HL-60 (cell line): ENCODE results near the gene AGRN.

ENCODE experiments used
- DNase-seq, 2 experiments: peaks; one replicate each; pipeline ENCODE4 v3.0.0-alpha.2; 2010 to 2020; ENCODE audit warnings: low read depth in 1 of 2, low spot score in 1 of 2
- H3K27ac ChIP-seq: fragments of 250-450 bp; sonication (Bioruptor Pico); replicated peaks from 2 replicates; pipeline ENCODE4 v1.5.1; 2020; ENCODE audit warnings: mild to moderate bottlenecking, moderate library complexity
- H3K27me3 ChIP-seq: fragments of 250-450 bp; sonication (Bioruptor Pico); 2 replicates; pipeline ENCODE4 v1.5.1; 2021; ENCODE audit warnings: mild to moderate bottlenecking, moderate library complexity; ENCODE audit not compliant: insufficient read depth, poor library complexity, severe bottlenecking
- H3K4me3 ChIP-seq: replicated peaks from 2 replicates; pipeline ENCODE4 v1.5.1; 2011; ENCODE audit warnings: mild to moderate bottlenecking, control low read depth, low read length; ENCODE audit not compliant: insufficient read depth
- GABPA ChIP-seq: IDR thresholded peaks from 2 replicates; pipeline ENCODE4 v1.6.1; 2012; ENCODE audit warnings: low read depth
- POLR2AphosphoS5 ChIP-seq: IDR thresholded peaks from 2 replicates; pipeline ENCODE4 v1.6.1; 2012; ENCODE audit warnings: low read depth
- REST ChIP-seq: IDR thresholded peaks from 2 replicates; pipeline ENCODE4 v1.6.1; 2012; ENCODE audit warnings: low read depth; ENCODE audit not compliant: insufficient replicate concordance
- SPI1 ChIP-seq: IDR thresholded peaks from 2 replicates; pipeline ENCODE4 v1.6.1; 2012; ENCODE audit warnings: low read depth, mild to moderate bottlenecking, borderline replicate concordance
- TF ChIP-seq, protein P1 (sequence below): IDR thresholded peaks from one replicate; pipeline ENCODE4 v1.5.1; 2011; ENCODE audit warnings: low read length, control low read depth, inconsistent platforms; ENCODE audit not compliant: insufficient read depth

The AGRN gene

GRCh38 chr1:1067284-1067859 lies 47.5 kb downstream of the AGRN start:
- Histone ChIP-seq H3K27me3 (peaks cover 22% of the 10 kb centered on the region), H3K27ac (no peak overlapping the region), H3K4me3 (no peak overlapping the region)
- no peak for DNase-seq
- TF ChIP-seq, protein P1, sequence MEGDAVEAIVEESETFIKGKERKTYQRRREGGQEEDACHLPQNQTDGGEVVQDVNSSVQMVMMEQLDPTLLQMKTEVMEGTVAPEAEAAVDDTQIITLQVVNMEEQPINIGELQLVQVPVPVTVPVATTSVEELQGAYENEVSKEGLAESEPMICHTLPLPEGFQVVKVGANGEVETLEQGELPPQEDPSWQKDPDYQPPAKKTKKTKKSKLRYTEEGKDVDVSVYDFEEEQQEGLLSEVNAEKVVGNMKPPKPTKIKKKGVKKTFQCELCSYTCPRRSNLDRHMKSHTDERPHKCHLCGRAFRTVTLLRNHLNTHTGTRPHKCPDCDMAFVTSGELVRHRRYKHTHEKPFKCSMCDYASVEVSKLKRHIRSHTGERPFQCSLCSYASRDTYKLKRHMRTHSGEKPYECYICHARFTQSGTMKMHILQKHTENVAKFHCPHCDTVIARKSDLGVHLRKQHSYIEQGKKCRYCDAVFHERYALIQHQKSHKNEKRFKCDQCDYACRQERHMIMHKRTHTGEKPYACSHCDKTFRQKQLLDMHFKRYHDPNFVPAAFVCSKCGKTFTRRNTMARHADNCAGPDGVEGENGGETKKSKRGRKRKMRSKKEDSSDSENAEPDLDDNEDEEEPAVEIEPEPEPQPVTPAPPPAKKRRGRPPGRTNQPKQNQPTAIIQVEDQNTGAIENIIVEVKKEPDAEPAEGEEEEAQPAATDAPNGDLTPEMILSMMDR, result no peak
- TF ChIP-seq GABPA, result no peak

DNA sequence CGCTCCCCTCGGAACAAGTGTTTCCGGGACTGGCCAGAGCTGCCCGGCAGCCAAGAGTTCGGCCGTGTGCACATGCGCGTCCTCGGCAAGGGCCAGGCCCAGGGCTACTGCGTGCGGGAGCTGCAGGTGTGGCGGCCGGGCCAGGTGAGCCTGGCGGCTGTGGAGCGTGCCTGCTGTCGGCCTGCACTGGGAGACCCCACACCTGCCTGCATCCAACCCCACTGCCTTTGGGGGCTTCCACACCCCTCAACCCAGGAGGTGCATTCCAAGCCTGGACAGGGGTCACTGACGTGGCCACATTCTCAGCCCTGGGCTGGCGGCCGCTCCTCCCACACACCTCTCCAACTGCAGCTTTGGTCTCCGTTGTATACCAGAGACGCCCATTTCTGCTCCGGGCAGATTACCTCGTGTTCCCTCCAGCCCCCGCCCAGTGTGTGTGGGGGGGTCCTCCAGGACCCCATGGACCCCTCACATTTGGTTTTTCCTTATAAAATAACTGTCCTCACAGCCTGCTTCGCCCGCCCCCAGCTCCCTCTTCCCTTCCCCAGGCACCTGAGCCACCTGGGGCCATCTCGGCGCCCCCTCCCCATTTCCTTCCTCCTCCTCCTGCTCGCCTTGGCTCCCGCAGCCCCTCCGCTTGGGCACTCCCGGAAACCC lies 48.1 kb downstream of the AGRN start:
- DNase-seq, result no peak
- no peak for TF ChIP-seq REST
- TF ChIP-seq SPI1, result no peak
- TF ChIP-seq POLR2AphosphoS5, result no peak
- TF ChIP-seq, protein P1, result no peak
- TF ChIP-seq GABPA, result no peak
- Histone ChIP-seq H3K27me3 (peaks cover 22% of the 10 kb centered on the region), H3K4me3 (peak overlapping the region; percentile 76), H3K27ac (no peak overlapping the region)

- Histone ChIP-seq H3K27ac (no peak overlapping the region), H3K4me3 (peak overlapping the region; percentile 76), H3K27me3 (peaks cover 22% of the 10 kb centered on the region)
- no peak for DNase-seq
- TF ChIP-seq, protein P1, result no peak
- TF ChIP-seq GABPA (no peak), REST (no peak), POLR2AphosphoS5 (no peak), SPI1 (no peak)
These were observed 48.7 kb downstream of the AGRN start for GRCh38 chr1:1068517-1069055.
